ENCODE measurements around the gene CAMK2N1.
"Not testable (repeated sequence)": the region's sequence is repeated elsewhere in the genome, so short reads cannot be mapped to it uniquely, and the experiment has no call there.

The CAMK2N1 gene

GRCh38 chr1:20485527-20486456 lies at the start of gene CAMK2N1:
CAMK2N1 (minus strand) TSS chr1:20486210; CDS start chr1:20485379, 831 bp downstream.
- DNase-seq, result peak; percentile 29

- no peak for DNase-seq
Observed at GRCh38 chr1:20534659-20535417, 48.8 kb upstream of the CAMK2N1 start.

GRCh38 chr1:20533635-20534034 lies 47.6 kb upstream of the CAMK2N1 start:
- DNase-seq, result no peak

GRCh38 chr1:20530901-20531300 lies 44.9 kb upstream of the CAMK2N1 start:
- no peak for DNase-seq

- no peak for DNase-seq
Observed at GRCh38 chr1:20530306-20530705, 44.3 kb upstream of the CAMK2N1 start.

- DNase-seq, result no peak
Observed at GRCh38 chr1:20528221-20528620, 42.2 kb upstream of the CAMK2N1 start.

- no peak for DNase-seq
Observed at GRCh38 chr1:20526267-20526666, 40.3 kb upstream of the CAMK2N1 start.

- DNase-seq, result peak; percentile 70
Observed at GRCh38 chr1:20521960-20522861, 36.2 kb upstream of the CAMK2N1 start.

- DNase-seq, result not testable (repeated sequence)
Observed at GRCh38 chr1:20519609-20520262, 33.7 kb upstream of the CAMK2N1 start.

GRCh38 chr1:20511518-20512428 lies 25.8 kb upstream of the CAMK2N1 start:
- DNase-seq, result no peak

- DNase-seq, result no peak
Observed at GRCh38 chr1:20508411-20508771, 22.4 kb upstream of the CAMK2N1 start.

- peak; percentile 95 for DNase-seq
Observed at GRCh38 chr1:20507564-20508410, 21.8 kb upstream of the CAMK2N1 start, which contains the start of gene MUL1. MUL1 (minus strand) TSS chr1:20508151; CDS start chr1:20508024, 127 bp downstream.

GRCh38 chr1:20507248-20507563 lies 21.2 kb upstream of the CAMK2N1 start:
- no peak for DNase-seq

GRCh38 chr1:20505488-20505887 lies 19.5 kb upstream of the CAMK2N1 start:
- no peak for DNase-seq

- no peak for DNase-seq
Observed at GRCh38 chr1:20500716-20501115, 14.7 kb upstream of the CAMK2N1 start.

- DNase-seq, result no peak
Observed at GRCh38 chr1:20499718-20500117, 13.7 kb upstream of the CAMK2N1 start.

- DNase-seq, result no peak
Observed at GRCh38 chr1:20499105-20499504, 13.1 kb upstream of the CAMK2N1 start.

GRCh38 chr1:20498116-20498515 lies 12.1 kb upstream of the CAMK2N1 start:
- no peak for DNase-seq

- DNase-seq, result no peak
Observed at GRCh38 chr1:20497506-20497905, 11.5 kb upstream of the CAMK2N1 start.

GRCh38 chr1:20496725-20497383 lies 10.8 kb upstream of the CAMK2N1 start:
- DNase-seq, result not testable (repeated sequence)

Data from activated CD4-positive, alpha-beta T cell treated with anti-CD3 and anti-CD28 coated beads, Interleukin-10, Interleukin-2, amounts not matched to agents 100 ng/mL and 50 ng/mL, durations not matched to agents 16 hours and 8 hours (primary cell).